GDM1 (cell line): ENCODE results near the gene EEF2KMT.
"Not testable (repeated sequence)": the region's sequence is repeated elsewhere in the genome, so short reads cannot be mapped to it uniquely, and the experiment has no call there.

Experiments used
- DNase-seq: peaks from one replicate; lab custom pipeline; 2025; lab: John Stamatoyannopoulos, UW

EEF2KMT gene

GRCh38 chr16:5070431-5071186 lies 27.0 kb downstream of the EEF2KMT start:
- DNase-seq = no peak

- no peak for DNase-seq
Measured at GRCh38 chr16:5069854-5070253, 27.7 kb downstream of the EEF2KMT start.

- no peak for DNase-seq
Measured at GRCh38 chr16:5069048-5069447, 28.5 kb downstream of the EEF2KMT start.

GRCh38 chr16:5066511-5066910 lies 31.1 kb downstream of the EEF2KMT start:
- DNase-seq = no peak

- no peak for DNase-seq
Measured at GRCh38 chr16:5065813-5066212, 31.8 kb downstream of the EEF2KMT start, which contains the start of gene C16orf89. TSS of gene C16orf89 (minus strand) at chr16:5065956. CDS start at chr16:5065908, 48 bp downstream.

- no peak for DNase-seq
Measured at GRCh38 chr16:5065326-5065725, 32.3 kb downstream of the EEF2KMT start.

GRCh38 chr16:5064915-5065314 lies 32.7 kb downstream of the EEF2KMT start:
- DNase-seq = no peak

- no peak for DNase-seq
Measured at GRCh38 chr16:5062790-5063765, 34.5 kb downstream of the EEF2KMT start.

GRCh38 chr16:5062051-5062450 lies 35.5 kb downstream of the EEF2KMT start:
- no peak for DNase-seq

- DNase-seq = no peak
Measured at GRCh38 chr16:5060073-5060641, 37.4 kb downstream of the EEF2KMT start.

- DNase-seq = no peak
Measured at GRCh38 chr16:5059386-5060072, 38.1 kb downstream of the EEF2KMT start.

- DNase-seq = no peak
Measured at GRCh38 chr16:5058476-5058875, 39.1 kb downstream of the EEF2KMT start.

GRCh38 chr16:5056352-5056751 lies 41.2 kb downstream of the EEF2KMT start:
- DNase-seq = peak; percentile 27

GRCh38 chr16:5054876-5055865 lies 42.4 kb downstream of the EEF2KMT start:
- DNase-seq = no peak

- DNase-seq = no peak
Measured at GRCh38 chr16:5046914-5047313, 50.7 kb downstream of the EEF2KMT start.

- no peak for DNase-seq
Measured at GRCh38 chr16:5045499-5046115, 52.0 kb downstream of the EEF2KMT start.

- not testable (repeated sequence) for DNase-seq
Measured at GRCh38 chr16:5044581-5044980, 53.0 kb downstream of the EEF2KMT start.

- no peak for DNase-seq
Measured at GRCh38 chr16:5044011-5044540, 53.5 kb downstream of the EEF2KMT start.

GRCh38 chr16:5042574-5043171 lies 54.9 kb downstream of the EEF2KMT start:
- DNase-seq = no peak
